ENCODE results near the gene PLD6. TPM values are rescaled to one million over a fixed set of nuclear protein-coding genes. Genes with fewer than 3 reads are reported as not detected.

The PLD6 gene
- total and polyA plus RNA-seq, 2 experiments from 2014 or later, result 0.63 to 0.97 TPM

DNA sequence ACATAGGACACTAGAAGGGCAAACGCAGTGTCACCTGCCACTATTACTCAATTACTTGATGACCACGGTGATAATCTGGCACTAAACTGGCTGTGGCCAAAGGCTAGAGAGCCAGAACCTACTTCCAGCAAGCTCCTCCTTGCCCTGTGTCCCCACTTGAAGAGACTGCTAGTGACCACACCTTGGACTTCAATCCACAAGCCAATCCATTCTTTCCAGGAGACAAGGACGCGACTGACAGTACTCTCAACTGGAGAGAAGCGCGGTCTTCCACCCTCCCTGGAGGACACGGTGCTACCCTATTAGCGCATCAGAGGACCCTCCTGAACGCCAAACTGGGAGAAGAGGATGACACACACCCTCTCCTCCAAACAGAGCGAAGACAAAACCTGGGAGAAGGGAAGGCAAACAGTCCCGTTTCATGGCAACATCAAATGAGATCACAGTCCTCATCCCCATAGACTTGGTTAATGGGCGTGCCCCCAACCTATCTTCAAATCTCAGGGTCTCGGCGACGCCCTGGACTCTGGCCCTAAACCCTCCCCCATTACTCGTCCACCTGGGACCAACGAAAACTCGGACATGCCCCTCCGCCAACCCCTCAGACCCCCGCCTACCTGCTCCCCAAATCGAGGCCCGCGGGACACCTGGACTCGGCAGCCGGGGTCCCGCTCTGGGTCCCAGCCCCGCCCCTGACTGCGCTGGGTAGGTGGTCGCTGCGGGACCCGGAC lies 30.3 kb upstream of the PLD6 start:
- H3K27ac ChIP-seq, result peak overlapping the region; percentile 98
- peaks cover 55% of the 10 kb centered on the region for H3K79me2 ChIP-seq
- peak overlapping the region; percentile 77 for H3K4me2 ChIP-seq
- no peaks in the 10 kb centered on the region for H3K9me2 ChIP-seq (replicated peaks; ENCODE audit: insufficient read depth)
- peaks cover 36% of the 10 kb centered on the region for H3K4me1 ChIP-seq (ENCODE audit: insufficient read depth)
- H3K36me3 ChIP-seq (replicated peaks; ENCODE audit: insufficient read depth, low read depth), result no peaks in the 10 kb centered on the region
- H3K27me3 ChIP-seq, result no peaks in the 10 kb centered on the region
- peak overlapping the region; percentile 73 for H3K4me3 ChIP-seq
- H2AFZ ChIP-seq, result peak overlapping the region; percentile 81
- no peak for TF ChIP-seq EZH2 (IDR thresholded peaks at IDR 0.05; ENCODE audit: borderline replicate concordance)
- no peak for TF ChIP-seq EZH2phosphoT487 (IDR thresholded peaks at IDR 0.05; ENCODE audit: low read depth, severe bottlenecking, unreplicated experiment)
- TF ChIP-seq, protein P1, sequence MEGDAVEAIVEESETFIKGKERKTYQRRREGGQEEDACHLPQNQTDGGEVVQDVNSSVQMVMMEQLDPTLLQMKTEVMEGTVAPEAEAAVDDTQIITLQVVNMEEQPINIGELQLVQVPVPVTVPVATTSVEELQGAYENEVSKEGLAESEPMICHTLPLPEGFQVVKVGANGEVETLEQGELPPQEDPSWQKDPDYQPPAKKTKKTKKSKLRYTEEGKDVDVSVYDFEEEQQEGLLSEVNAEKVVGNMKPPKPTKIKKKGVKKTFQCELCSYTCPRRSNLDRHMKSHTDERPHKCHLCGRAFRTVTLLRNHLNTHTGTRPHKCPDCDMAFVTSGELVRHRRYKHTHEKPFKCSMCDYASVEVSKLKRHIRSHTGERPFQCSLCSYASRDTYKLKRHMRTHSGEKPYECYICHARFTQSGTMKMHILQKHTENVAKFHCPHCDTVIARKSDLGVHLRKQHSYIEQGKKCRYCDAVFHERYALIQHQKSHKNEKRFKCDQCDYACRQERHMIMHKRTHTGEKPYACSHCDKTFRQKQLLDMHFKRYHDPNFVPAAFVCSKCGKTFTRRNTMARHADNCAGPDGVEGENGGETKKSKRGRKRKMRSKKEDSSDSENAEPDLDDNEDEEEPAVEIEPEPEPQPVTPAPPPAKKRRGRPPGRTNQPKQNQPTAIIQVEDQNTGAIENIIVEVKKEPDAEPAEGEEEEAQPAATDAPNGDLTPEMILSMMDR (IDR thresholded peaks at IDR 0.05; ENCODE audit: poor library complexity), result no peak
- H4K20me1 ChIP-seq (ENCODE audit: insufficient read depth, poor library complexity, severe bottlenecking), result peaks cover 50% of the 10 kb centered on the region
- DNase-seq (ENCODE audit: low spot score), result peak; percentile 52
- H3K9me3 ChIP-seq (ENCODE audit: low read depth), result no peaks in the 10 kb centered on the region
- 2% methylated on average over 24 of the region's 31 CpGs for WGBS (ENCODE audit: low lambda C conversion rate, missing lambda C conversion rate)

DNA sequence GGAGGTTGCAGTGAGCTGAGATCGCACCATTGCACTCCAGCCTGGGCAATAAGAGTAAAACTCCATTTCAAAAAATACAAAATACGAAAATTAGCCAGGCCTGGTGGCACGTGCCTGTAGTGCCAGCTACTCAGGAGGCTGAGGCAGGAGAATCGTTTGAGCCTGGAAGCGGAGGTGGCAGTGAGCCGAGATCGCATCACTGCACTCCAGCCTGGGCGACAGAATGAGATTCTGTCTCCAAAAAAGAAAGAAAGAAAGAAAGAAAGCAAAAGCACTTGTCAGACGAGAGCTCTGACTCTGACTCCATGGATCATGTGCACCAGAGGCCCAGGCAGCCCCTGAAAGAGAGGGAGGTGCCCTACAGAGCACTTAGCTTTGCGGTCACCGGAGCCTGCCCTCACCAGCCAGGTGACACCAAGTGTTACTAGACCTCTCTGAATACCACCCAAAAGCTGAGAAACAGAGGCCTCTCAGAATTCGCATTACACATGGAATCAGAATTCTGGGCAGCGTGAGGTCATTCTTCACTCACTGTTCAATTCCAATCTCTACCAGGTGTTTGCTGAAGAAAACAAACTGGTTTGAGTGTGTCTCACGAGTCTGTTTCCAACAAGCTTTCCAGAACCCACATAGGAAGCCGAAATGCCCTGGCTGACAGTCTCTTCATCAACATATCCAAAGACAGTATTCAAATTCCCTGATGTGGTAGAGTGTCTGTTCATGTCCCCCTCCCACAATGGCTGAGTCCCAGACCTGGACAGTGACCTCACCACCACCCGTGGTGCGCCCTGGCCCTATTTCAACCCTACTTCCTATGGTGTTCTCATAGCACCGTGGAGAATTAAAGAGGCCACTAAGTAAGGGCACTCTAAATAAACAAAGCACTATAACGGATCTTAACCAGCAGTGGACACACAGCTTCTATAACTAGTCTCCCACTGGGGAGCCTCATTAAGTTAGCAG lies 29.4 kb upstream of the PLD6 start:
- H3K27me3 ChIP-seq, result no peaks in the 10 kb centered on the region
- H3K9me3 ChIP-seq (ENCODE audit: low read depth), result no peaks in the 10 kb centered on the region
- peak overlapping the region; percentile 73 for H3K4me3 ChIP-seq
- peak overlapping the region; percentile 77 for H3K4me2 ChIP-seq
- H4K20me1 ChIP-seq (ENCODE audit: insufficient read depth, poor library complexity, severe bottlenecking), result peaks cover 52% of the 10 kb centered on the region
- TF ChIP-seq EZH2phosphoT487 (IDR thresholded peaks at IDR 0.05; ENCODE audit: low read depth, severe bottlenecking, unreplicated experiment) (no peak), EZH2 (IDR thresholded peaks at IDR 0.05; ENCODE audit: borderline replicate concordance) (no peak)
- TF ChIP-seq, protein P1 (IDR thresholded peaks at IDR 0.05; ENCODE audit: poor library complexity), result no peak
- peaks cover 36% of the 10 kb centered on the region for H3K4me1 ChIP-seq (ENCODE audit: insufficient read depth)
- H3K79me2 ChIP-seq, result peaks cover 62% of the 10 kb centered on the region
- H3K9me2 ChIP-seq (replicated peaks; ENCODE audit: insufficient read depth), result no peaks in the 10 kb centered on the region
- DNase-seq (ENCODE audit: low spot score), result peak; percentile 60
- H2AFZ ChIP-seq, result no peak overlapping the region
- 69% methylated on average over 19 of the region's 19 CpGs for WGBS (ENCODE audit: low lambda C conversion rate, missing lambda C conversion rate)
- H3K27ac ChIP-seq, result peak overlapping the region; percentile 98
- no peaks in the 10 kb centered on the region for H3K36me3 ChIP-seq (replicated peaks; ENCODE audit: insufficient read depth, low read depth)

DNA sequence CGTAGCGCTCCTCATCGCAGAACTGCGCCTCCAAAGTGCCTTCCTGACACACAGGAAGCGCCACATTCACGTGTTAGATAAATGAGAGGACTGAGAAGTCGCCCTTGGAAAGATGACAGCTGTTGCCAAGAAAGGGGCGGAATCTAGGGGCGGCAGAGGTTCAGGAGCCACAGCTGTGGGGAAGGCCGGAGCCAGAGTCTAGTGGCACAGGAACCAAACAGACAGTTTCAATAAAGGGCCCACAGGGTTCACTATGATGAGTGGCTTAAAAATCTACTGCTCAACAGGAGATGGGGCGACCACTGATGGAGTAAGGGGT lies 26.1 kb upstream of the PLD6 start:
- Histone ChIP-seq H3K4me2 (peak overlapping the region; percentile 25), H3K9me2 (replicated peaks; ENCODE audit: insufficient read depth) (no peaks in the 10 kb centered on the region), H3K9me3 (ENCODE audit: low read depth) (no peaks in the 10 kb centered on the region), H3K4me3 (no peak overlapping the region), H3K27me3 (no peaks in the 10 kb centered on the region), H3K4me1 (ENCODE audit: insufficient read depth) (peaks cover 29% of the 10 kb centered on the region), H3K79me2 (peaks cover 73% of the 10 kb centered on the region), H3K36me3 (replicated peaks; ENCODE audit: insufficient read depth, low read depth) (no peaks in the 10 kb centered on the region), H3K27ac (peak overlapping the region; percentile 55), H4K20me1 (ENCODE audit: insufficient read depth, poor library complexity, severe bottlenecking) (peaks cover 72% of the 10 kb centered on the region), H2AFZ (no peak overlapping the region)
- TF ChIP-seq, protein P1 (IDR thresholded peaks at IDR 0.05; ENCODE audit: poor library complexity), result no peak
- TF ChIP-seq EZH2phosphoT487 (IDR thresholded peaks at IDR 0.05; ENCODE audit: low read depth, severe bottlenecking, unreplicated experiment), result no peak
- no peak for TF ChIP-seq EZH2 (IDR thresholded peaks at IDR 0.05; ENCODE audit: borderline replicate concordance)
- no peak for DNase-seq (ENCODE audit: low spot score)
- 95% methylated on average over 11 of the region's 11 CpGs for WGBS (ENCODE audit: low lambda C conversion rate, missing lambda C conversion rate)
